HuH-7.5 (cell line): ENCODE measurements around the gene FAM110A.
"Not testable (repeated sequence)": the region's sequence is repeated elsewhere in the genome, so short reads cannot be mapped to it uniquely, and the experiment has no call there.

ENCODE experiments used
- DNase-seq: peaks from one replicate; pipeline ENCODE4 v3.0.0; 2011; ENCODE audit warnings: low spot score

The FAM110A gene

DNA sequence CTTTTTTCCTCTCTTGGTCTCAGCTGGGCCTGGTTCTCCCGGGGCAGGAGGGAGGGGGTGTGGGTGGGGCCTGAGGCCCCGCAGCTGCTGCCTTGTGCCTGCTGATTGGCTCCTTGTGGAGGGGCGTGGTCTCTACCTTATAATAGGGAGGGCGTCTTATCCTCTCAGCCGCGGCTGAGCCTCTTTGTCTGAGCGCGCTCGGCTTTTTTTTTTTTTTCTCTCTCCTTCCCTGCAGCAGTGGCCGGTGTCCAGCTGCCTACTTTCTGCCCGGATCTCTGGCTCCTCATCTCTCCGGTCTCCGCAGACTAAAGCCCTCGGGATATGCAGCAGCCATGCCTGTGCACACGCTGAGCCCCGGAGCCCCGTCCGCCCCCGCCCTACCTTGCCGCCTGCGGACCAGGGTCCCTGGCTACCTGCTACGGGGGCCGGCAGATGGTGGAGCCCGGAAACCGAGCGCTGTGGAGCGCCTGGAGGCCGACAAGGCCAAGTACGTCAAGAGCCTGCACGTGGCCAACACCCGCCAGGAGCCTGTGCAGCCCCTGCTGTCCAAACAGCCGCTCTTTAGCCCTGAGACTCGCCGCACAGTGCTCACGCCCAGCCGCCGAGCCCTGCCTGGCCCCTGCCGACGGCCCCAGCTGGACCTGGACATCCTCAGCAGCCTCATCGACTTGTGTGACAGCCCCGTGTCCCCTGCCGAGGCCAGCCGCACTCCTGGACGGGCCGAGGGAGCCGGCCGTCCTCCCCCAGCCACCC lies 11.1 kb downstream of the FAM110A start:
- DNase-seq = peak; percentile 59

DNA sequence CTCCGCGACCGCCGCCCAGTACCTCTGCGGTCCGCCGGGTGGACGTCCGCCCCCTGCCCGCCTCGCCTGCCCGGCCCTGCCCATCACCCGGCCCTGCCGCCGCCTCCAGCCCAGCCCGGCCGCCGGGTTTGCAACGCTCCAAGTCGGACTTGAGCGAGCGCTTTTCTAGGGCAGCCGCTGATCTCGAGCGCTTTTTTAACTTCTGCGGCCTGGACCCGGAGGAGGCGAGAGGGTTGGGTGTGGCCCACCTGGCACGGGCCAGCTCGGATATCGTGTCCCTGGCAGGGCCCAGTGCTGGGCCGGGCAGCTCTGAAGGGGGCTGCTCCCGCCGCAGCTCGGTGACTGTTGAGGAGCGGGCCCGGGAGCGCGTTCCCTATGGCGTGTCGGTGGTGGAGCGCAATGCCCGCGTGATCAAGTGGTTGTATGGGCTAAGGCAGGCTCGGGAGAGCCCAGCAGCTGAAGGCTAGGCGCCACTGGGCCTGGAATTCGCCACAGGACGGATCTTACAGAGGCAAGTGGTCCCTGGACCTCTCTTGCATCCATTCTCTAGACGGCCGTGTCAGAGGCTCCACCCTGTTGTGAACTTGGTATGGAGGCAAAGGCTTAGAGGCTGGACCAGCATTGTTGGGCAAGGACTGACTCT lies 11.8 kb downstream of the FAM110A start:
- DNase-seq = no peak

GRCh38 chr20:845941-846893 lies 12.7 kb downstream of the FAM110A start:
- no peak for DNase-seq

DNA sequence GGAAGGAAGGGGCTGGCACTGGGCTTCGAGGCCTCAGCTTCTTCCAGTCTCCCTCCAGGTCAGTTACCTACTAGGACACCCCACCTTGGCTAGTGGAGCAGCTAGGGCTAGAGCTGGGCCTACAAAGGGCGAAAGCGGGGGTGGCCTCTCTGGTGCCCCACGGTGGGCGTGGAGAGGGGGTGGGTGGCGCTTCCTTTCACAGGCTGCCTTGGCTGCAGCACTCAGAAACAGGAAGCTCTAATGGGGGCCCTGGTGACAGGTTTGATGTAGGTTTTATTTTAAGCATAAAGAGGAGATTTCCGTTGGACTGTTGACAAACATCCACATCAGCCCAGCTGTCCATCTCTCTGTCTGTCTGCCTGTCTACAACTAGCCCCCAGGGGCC lies 13.4 kb downstream of the FAM110A start:
- no peak for DNase-seq

DNA sequence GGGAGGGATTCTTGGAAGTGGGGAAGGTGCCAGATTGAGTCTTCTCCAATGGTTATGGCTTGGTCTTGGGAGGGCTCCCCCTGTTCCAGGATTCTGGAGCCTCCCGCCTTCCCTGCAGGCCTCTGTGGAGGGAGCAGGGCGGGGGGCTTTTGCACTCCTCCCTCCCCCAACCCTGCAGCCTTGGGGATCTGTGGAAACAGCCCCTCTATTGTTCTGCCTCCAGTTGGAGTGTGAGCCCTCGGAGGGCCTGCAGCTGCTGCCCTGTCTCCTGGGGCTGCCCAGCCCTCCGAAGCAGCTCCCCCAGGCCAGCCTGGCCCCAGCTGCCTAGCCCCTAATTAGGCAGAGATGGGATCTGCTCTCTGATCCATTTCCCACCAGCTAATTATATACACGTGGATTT lies 14.7 kb downstream of the FAM110A start:
- DNase-seq = no peak

DNA sequence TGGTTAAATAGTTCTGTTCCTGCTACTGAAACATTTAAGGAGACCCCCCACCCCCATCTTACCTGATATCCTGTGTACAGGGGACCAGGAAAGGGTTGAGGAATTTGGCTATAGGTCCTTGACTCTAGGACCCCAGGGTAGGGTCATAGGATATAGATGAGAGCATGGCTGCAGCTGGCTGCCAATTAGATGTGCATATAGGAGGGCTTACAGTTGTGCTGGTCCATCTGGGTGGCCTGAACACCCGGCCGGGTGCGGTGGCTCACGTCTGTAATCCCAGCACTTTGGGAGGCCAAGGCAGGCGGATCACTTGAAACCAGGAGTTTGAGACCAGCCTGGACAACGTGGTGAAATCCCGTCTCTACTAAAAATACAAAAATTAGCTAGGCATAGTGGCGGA lies 15.2 kb downstream of the FAM110A start:
- DNase-seq = not testable (repeated sequence)

- DNase-seq = no peak
Measured at GRCh38 chr20:853406-853996, 20.0 kb downstream of the FAM110A start.

DNA sequence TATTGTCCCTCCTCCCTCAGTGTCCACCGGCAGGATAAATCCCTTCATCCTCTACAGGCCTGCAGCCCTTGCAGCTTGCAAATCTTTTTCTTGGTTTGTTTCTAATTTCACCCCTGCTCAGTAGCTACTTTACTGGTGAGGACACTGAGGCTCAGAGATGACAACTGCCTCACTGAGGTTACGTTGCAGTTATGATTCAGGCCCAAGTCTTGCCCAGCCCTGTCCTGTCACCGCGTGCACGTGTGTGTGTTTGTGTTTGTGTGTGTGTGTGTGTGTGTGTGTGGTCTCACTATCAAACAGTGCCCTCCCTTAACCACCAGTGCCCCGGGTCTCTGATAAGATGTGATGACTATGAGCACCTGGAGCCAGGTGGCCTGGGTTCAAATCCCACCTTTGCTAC lies 21.1 kb downstream of the FAM110A start:
- no peak for DNase-seq

DNA sequence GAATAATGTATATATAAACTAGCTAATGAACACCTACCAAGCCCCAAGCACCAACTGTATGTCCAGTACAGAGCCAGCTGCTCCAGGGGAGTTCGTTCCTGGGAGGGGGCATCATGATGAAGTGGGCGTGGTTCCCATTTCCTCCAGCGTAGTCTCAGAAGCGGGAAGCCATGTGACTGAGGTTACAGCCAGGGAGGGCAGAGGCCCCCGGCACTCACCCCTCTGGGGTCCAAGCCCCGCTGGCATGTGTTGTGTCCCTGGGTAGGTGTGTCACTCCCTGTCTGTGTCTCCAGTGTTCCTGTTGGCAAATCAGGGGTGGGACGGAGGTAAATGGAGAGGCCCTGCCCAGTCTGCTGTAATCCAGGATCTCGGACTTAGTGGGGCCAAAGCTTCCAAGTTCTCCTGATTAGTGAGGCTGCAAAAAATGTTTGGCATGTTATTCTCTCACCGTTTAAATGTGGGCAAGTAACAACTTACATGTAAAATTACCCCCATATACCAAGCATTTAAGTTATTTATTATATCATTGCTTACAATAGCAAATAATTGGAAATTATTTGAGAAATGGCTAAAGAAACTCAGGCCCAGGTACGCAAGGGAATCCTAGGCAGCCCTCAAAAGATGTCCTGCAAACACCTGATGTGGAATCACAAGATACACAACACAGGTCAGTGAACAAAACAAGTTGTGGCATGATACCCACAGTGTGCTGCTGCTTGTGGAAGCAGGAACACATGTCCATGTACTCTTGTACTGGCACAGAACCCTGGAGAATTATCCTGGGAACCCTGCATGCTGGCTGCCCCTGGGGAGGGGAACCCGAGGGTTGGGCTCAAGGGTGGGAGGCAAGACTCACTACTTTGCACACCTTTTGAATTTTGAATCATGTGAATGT lies 22.2 kb downstream of the FAM110A start:
- DNase-seq = no peak

GRCh38 chr20:856361-856775 lies 22.9 kb downstream of the FAM110A start:
- no peak for DNase-seq

DNA sequence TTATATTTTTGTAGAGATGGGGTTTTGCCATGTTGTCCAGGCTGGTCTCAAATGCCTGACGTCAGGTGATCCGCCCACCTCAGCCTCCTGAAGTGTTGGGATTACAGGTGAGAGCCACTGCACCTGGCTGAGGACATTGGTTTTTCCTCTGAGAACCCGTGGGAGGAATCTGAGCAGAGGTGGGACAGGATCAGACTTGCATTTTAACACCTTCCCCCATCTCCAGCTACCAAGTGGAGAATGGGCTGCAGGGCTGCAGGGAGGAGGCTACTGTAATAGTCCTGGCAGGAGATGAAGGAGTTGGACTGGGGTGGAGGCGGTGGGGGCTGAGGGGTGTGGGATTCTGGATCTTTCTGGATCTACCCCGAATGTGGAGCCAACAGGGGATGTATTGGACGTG lies 24.5 kb downstream of the FAM110A start:
- DNase-seq = no peak

DNA sequence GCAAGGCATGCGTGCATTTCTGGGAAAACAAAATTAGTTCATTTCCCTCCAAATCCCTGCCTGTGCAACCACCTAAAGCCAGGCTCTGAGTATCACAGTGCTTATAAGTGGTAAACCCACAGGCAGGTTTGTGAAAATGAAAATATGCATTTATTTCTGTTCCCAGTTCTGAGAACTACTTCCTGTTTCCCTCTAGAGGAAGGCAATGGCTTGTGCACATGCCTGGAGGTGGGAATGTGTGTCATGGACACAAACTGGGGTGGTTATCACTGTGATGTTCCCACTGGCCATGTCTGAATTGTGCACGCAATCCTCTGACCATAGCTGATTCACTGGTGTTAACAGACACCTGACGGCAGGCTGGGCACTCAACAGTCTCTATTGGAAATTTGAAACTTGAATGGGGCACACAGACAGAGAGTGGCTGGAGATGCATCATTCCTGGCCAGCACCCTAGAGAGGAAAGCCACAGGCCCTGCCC lies 26.3 kb downstream of the FAM110A start:
- no peak for DNase-seq

GRCh38 chr20:860891-861290 lies 27.4 kb downstream of the FAM110A start:
- no peak for DNase-seq

DNA sequence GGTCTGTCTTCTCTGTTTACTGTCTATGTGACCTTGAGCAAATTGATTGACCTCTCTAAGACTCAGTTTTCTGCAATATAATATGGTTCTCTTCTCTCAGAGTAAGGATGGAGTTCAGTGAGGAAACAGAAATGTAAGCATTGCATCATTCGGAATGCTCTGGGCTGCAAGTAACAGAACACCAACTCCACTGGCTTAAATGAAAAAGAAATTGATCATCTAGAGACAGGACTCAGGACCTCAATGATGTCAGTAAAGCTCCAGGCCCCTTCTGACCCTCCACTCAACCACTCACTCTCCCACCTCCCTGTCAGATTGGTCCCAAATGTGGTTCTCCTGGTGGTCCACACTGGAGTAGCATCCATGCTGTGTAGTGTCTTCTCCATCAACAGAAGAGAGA lies 31.9 kb downstream of the FAM110A start:
- DNase-seq = no peak

- no peak for DNase-seq
Measured at GRCh38 chr20:868279-868678, 34.8 kb downstream of the FAM110A start.

DNA sequence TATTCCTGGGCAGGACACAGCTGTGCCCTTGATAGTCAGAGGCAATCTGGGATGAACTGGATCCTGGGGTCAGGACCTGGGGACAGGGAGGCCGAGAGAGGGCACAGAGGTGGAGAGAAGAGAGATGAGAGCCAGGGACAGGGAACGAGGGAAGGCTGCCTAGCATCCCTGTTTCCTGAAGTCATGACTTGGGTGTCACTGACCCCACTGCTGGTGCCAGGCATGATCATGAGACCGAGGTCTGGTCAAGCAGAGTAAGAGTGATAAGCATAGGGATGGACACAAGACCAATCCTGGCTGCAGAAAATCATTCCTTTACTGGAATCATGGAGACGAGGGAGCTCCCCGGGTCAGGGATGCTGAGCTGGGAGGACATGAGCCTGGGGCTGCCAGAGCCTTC lies 36.1 kb downstream of the FAM110A start:
- DNase-seq = no peak

DNA sequence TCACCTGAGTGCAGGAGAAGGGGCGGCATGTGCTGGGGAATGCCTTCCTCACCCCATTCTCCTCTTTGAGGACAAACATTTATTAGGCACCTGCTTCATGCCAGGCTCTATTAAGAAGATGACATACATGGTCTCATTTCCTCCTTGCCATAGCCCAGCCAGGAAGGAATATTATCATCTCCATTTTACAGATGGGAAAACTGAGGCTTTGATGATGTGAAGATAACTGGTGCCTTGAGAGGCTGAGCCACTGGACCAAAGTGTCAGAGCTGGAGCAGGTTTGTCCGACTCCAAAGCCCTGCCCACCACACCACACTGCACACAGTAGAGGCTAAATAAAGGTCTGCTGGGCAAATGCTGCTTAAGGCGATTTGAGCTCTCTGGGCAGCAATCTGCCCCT lies 37.2 kb downstream of the FAM110A start:
- DNase-seq = no peak

GRCh38 chr20:871436-871835 lies 37.9 kb downstream of the FAM110A start:
- no peak for DNase-seq

DNA sequence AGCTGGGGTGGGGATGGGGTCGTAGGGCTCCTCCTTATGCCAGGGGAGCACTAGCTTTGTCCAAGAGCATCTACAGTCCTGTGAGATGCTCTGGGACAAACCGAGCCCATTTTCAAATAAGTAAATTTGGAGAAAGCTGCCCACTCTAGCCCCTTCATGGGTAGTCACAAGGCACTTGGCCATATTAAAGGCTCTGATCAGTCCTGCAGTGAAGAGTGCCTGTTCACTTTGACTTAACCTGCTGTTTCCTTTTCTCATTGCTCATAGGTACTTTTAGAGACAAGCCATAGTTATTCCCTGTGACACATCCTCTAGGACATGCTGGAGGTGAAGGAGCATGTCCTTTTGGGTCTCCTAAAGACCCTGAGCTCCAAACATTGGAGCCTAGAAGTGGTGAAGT lies 38.4 kb downstream of the FAM110A start:
- no peak for DNase-seq

- DNase-seq = no peak
Measured at GRCh38 chr20:872855-873520, 39.5 kb downstream of the FAM110A start.
